Sciatic nerve (tissue), 2 donors: Measurements from ENCODE around the gene PYM1. TPM values are rescaled to one million over a fixed set of nuclear protein-coding genes. Genes with fewer than 3 reads are reported as not detected.

Source experiments
- ATAC-seq: fragments of 200-7000 bp; cut with Tn5 transposase; one replicate; pipeline ENCODE4 v1.9.1; 2020; ENCODE audit warnings: mild to moderate bottlenecking, moderate library complexity
- DNase-seq: peaks from one replicate; pipeline ENCODE4 v3.0.0-alpha.2; 2020; ENCODE audit warnings: low spot score
- intact Hi-C: fragments of 100-400 bp; cut with DNase I; formaldehyde crosslinking; loops from one replicate; pipeline ENCODE4 v1.14.2; 2022
- total RNA-seq: library from RNA; stranded (reverse); fragmentation: NEBNext Ultra II Directional; extraction: Animal tissue kit (Norgen Biotek cat#: 25700); gene quantifications from one replicate; pipeline ENCODE4 v1.2.1, GENCODE V29; 2021
- donor health status: DM: no; HTN: no; CAD: no.
- donor health status: DM: no; HTN: no; CAD: no.

PYM1 gene
- total RNA-seq = 21.8 TPM

GRCh38 chr12:55927588-55928502, at the start of gene PYM1:
Gene PYM1 (minus strand): TSS chr12:55927894. CDS start chr12:55927761, 133 bp downstream.
- intact Hi-C loops = no loop called here
- DNase-seq (peak; percentile 85), ATAC-seq (peak; percentile 63)

- intact Hi-C loops = no loop called here
- ATAC-seq (peak; percentile 33), DNase-seq (no peak)
These were observed 46.6 kb upstream of the PYM1 start for GRCh38 chr12:55974308-55974730.

DNA sequence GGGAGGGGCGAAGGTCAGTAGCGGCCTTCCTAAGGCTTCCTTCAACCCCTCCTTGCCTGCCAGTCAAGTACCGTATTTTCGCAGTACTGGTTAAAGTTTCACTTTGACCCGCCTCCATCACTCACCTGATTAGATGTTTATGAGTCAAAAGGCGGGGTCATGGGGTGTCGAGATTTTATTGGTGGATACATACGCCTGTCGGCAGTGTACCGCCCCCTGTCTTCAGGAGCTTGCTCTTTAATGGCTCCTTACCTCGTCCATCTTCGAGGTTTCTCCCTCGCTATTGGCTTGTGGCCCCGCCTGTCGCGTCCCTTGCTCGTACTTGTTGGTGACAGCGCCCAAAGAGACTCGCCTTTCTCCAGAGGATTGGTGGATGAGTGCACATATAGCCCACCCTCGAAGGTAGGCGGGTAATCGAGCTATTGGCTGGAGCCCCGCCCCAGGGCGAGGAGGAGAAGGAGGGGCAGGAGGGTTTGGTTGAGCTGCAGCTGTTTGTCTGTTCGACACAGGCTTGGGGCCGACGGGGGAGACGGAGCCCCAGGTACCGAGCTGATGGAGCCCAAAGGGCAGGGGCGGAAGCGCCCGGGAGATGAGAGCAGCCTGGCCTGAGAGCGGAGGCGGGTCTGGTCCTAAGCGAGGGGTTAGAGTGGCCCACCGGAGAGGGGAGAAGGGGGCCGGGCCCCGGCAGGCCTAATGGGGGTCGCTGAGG, 46.1 kb upstream of the PYM1 start, which contains the start of gene RAB5B:
Gene RAB5B, plus strand, starts transcription at position 480 of the 709 bp plus-strand sequence. CDS start 12,883 bp downstream, outside the sequence.
- ATAC-seq (peak; percentile 96), DNase-seq (peak; percentile 99)
- intact Hi-C loops = no loop called here

- intact Hi-C loops = no loop called here
- DNase-seq = no peak
These were observed 45.4 kb upstream of the PYM1 start for GRCh38 chr12:55972911-55973598.

GRCh38 chr12:55972456-55972855, 44.8 kb upstream of the PYM1 start:
- ATAC-seq (no peak), DNase-seq (no peak)
- intact Hi-C loops = no loop called here

More at GRCh38 chr12:55972911-55973598, 45.4 kb upstream of the PYM1 start:
- no peak for ATAC-seq

DNA sequence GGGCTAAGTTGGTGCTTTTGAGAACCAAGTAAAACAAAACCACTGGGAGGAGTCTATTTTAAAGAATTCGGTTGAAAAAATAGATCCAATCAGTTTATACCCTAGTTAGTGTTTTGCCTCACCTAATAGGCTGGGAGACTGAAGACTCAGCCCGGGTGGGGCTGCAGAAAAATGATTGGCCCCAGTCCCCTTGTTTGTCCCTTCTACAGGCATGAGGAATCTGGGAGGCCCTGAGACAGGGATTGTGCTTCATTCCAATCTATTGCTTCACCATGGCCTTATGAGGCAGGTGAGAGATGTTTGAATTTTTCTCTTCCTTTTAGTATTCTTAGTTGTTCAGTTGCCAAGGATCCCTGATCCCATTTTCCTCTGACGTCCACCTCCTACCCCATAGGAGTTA, 44.3 kb upstream of the PYM1 start:
- intact Hi-C loops = no loop called here
- DNase-seq = no peak
- no peak for ATAC-seq

- DNase-seq = no peak
- intact Hi-C loops = no loop called here
- no peak for ATAC-seq
These were observed 43.1 kb upstream of the PYM1 start for GRCh38 chr12:55970775-55971174.

DNA sequence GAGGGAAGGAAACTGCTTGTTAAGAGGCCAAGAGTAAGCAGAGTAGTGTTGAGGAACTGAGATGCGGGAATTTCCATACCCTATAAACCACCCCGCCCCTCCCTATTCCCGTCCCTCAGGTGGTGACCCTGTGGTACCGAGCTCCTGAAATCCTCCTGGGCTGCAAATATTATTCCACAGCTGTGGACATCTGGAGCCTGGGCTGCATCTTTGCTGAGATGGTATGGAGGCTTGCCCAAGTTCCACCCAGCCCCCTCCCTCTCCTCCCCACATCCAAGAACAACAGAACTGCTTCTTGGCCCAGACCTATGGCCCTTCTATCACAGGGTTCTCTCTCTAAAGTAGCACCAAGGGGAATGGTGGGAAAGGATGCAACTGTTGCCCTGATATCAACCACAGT, 41.7 kb upstream of the PYM1 start:
- intact Hi-C loops = no loop called here
- ATAC-seq (no peak), DNase-seq (no peak)

- ATAC-seq (peak; percentile 98), DNase-seq (peak; percentile 98)
- intact Hi-C loops = no loop called here
These were observed 39.0 kb upstream of the PYM1 start, which contains the start of gene CDK2 for GRCh38 chr12:55966408-55967281. Gene CDK2 (plus strand): TSS chr12:55966830. CDS start chr12:55967009, 179 bp downstream.

- intact Hi-C loops = no loop called here
- ATAC-seq = peak; percentile 11
These were observed 38.3 kb upstream of the PYM1 start, which contains the start of gene PMEL for GRCh38 chr12:55965941-55966407. Gene PMEL (minus strand): TSS chr12:55966042. CDS start chr12:55966011, 31 bp downstream.

GRCh38 chr12:55965240-55965639, 37.5 kb upstream of the PYM1 start:
- DNase-seq (no peak), ATAC-seq (no peak)
- intact Hi-C loops = no loop called here

More at GRCh38 chr12:55965941-55966407, 38.3 kb upstream of the PYM1 start, which contains the start of gene PMEL:
- no peak for DNase-seq

GRCh38 chr12:55963760-55964159, 36.1 kb upstream of the PYM1 start:
- intact Hi-C loops = no loop called here
- ATAC-seq = no peak

GRCh38 chr12:55957106-55957859, 29.6 kb upstream of the PYM1 start:
- intact Hi-C loops = no loop called here
- no peak for ATAC-seq
- no peak for DNase-seq

More at GRCh38 chr12:55963760-55964159, 36.1 kb upstream of the PYM1 start:
- DNase-seq = no peak

DNA sequence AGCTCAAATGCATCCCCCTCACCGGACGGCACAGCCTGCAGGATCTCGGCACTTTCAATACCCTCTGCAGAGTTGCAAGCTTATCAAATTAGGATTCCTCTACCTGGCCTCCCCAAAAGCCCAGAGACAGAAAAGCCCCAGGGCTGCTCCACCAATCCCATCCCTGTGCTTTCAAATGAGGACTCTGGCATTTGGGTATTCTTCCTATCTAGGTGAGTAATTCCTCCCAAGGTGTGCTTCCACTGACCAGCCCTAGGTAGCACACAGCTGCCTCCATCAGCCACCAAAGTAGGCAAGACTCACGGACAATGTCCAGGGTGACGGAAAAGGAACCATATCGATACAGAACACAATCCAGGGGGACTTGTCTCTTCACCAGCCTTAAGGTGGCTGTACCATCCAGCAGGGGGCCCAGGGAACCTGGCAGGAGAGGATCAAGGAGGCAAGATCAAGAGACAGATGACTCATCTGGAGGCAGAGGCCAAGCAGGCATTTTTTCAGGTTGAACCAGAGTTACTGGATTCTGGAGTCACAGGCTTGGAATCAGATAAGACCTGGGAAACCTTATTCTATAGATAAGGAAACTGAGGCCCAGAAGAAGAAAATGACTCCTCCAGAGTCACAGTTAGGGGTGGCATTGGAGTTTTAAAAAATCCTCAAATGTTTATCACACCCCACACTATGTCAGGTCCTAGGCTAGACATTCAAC, 28.3 kb upstream of the PYM1 start:
- no peak for ATAC-seq

GRCh38 chr12:55955344-55955743, 27.6 kb upstream of the PYM1 start:
- DNase-seq (no peak), ATAC-seq (no peak)

More for the DNA sequence above, 28.3 kb upstream of the PYM1 start:
- DNase-seq = no peak
- intact Hi-C loops = no loop called here

GRCh38 chr12:55946553-55946952, 18.9 kb upstream of the PYM1 start:
- intact Hi-C loops = no loop called here
- ATAC-seq (no peak), DNase-seq (no peak)

More at GRCh38 chr12:55955344-55955743, 27.6 kb upstream of the PYM1 start:
- intact Hi-C loops = no loop called here
